Uterus (tissue), 2 donors: ENCODE results near the gene PRKN.

Experiments
- CTCF ChIP-seq, 4 experiments: fragments of 200-600 bp in 2 of 4; fragments of 450-650 bp in 2 of 4; sonication (generic) in 2 of 4; IDR thresholded peaks; one replicate each; pipeline ENCODE4 v1.5.1; 2016 to 2019; ENCODE audit warnings: antibody characterized with exemption in 4 of 4, mild to moderate bottlenecking in 2 of 4, moderate library complexity in 1 of 4
- POLR2A ChIP-seq, 2 donors: fragments of 450-650 bp; IDR thresholded peaks; one replicate each; pipeline ENCODE4 v1.6.1; 2016; ENCODE audit warnings: antibody characterized with exemption in 2 of 2, mild to moderate bottlenecking in 1 of 2, moderate library complexity in 1 of 2

GRCh38 chr6:162651505-162651904 is 76.1 kb downstream of the PRKN start:
- no peak for TF ChIP-seq CTCF (IDR thresholded peaks at IDR 0.05)
- TF ChIP-seq POLR2A (IDR thresholded peaks at IDR 0.05), result no peak
